Neural cell (in vitro differentiated cells): Measurements from ENCODE around the gene ZSCAN9. TPM values are rescaled to one million over a fixed set of nuclear protein-coding genes. Genes with fewer than 3 reads are reported as not detected.

Source experiments
- H2AFZ ChIP-seq: fragments of 200-600, 300-800 bp; sonication (generic), shearing (Covaris generic); 2 replicates; pipeline ENCODE4 v1.6.0; 2014; ENCODE audit warnings: low read depth, mild to moderate bottlenecking, antibody characterized with exemption, low read length, moderate library complexity
- H3F3A ChIP-seq: fragments of 200-600 bp; shearing (Covaris generic); 2 replicates; pipeline ENCODE4 v1.6.1; 2016; ENCODE audit warnings: mild to moderate bottlenecking, moderate library complexity, mixed read lengths, antibody characterized with exemption, low read length; ENCODE audit not compliant: insufficient read depth, poor library complexity, severe bottlenecking
- H3K27ac ChIP-seq: fragments of 200-600, 300-800 bp; sonication (generic), shearing (Covaris generic); 2 replicates; pipeline ENCODE4 v1.5.1; 2014; ENCODE audit warnings: mild to moderate bottlenecking, low read length, moderate library complexity
- H3K27me3 ChIP-seq: fragments of 300-800, 200-600 bp; sonication (generic), shearing (Covaris generic); 2 replicates; pipeline ENCODE4 v1.6.0; 2014; ENCODE audit warnings: mild to moderate bottlenecking, low read depth, low read length, moderate library complexity; ENCODE audit not compliant: insufficient read depth
- H3K36me3 ChIP-seq: fragments of 300-800, 200-600 bp; sonication (generic), shearing (Covaris generic); 2 replicates; pipeline ENCODE4 v1.5.1; 2014; ENCODE audit warnings: mild to moderate bottlenecking, antibody characterized with exemption, low read length, moderate library complexity; ENCODE audit not compliant: insufficient read depth
- H3K4me2 ChIP-seq: fragments of 300-800, 200-600 bp; sonication (generic), shearing (Covaris generic); 2 replicates; pipeline ENCODE4 v1.6.0; 2014; ENCODE audit warnings: mild to moderate bottlenecking, low read length
- H3K4me3 ChIP-seq: fragments of 300-800, 200-600 bp; sonication (generic), shearing (Covaris generic); 2 replicates; pipeline ENCODE4 v1.5.1; 2014; ENCODE audit warnings: mild to moderate bottlenecking, low read length, moderate library complexity
- H3K79me2 ChIP-seq: fragments of 200-600 bp; shearing (Covaris generic); replicated peaks from 2 replicates; pipeline ENCODE4 v1.6.0; 2014; ENCODE audit warnings: mild to moderate bottlenecking, low read length, moderate library complexity; ENCODE audit not compliant: insufficient read depth
- H3K9ac ChIP-seq: fragments of 300-800, 200-600 bp; sonication (generic), shearing (Covaris generic); 2 replicates; pipeline ENCODE4 v1.6.1; 2016; ENCODE audit warnings: mild to moderate bottlenecking, low read length, mixed read lengths
- H3K9me2 ChIP-seq: fragments of 200-600 bp; shearing (Covaris generic); 2 replicates; pipeline ENCODE4 v1.6.1; 2016; ENCODE audit warnings: mild to moderate bottlenecking, low read length, mixed read lengths; ENCODE audit not compliant: insufficient read depth
- H3K9me3 ChIP-seq: fragments of 200-600, 300-800 bp; sonication (generic), shearing (Covaris generic); 2 replicates; pipeline ENCODE4 v1.6.1; 2016; ENCODE audit warnings: mild to moderate bottlenecking, mixed run types, low read length, moderate library complexity, mixed read lengths
- H4K20me1 ChIP-seq: fragments of 200-600 bp; shearing (Covaris generic); 2 replicates; pipeline ENCODE4 v1.6.1; 2016; ENCODE audit warnings: mild to moderate bottlenecking, mixed run types; ENCODE audit not compliant: insufficient read depth
- CTCF ChIP-seq: fragments of 450-650 bp; IDR thresholded peaks from 2 replicates; pipeline ENCODE4 v1.5.1; 2014; ENCODE audit warnings: antibody characterized with exemption, mild to moderate bottlenecking, moderate library complexity; ENCODE audit not compliant: poor library complexity, severe bottlenecking
- EP300 ChIP-seq: fragments of 450-650 bp; conservative IDR thresholded peaks from 2 replicates; pipeline ENCODE4 v1.6.1; 2014; ENCODE audit warnings: antibody characterized with exemption, mild to moderate bottlenecking, moderate library complexity; ENCODE audit not compliant: poor library complexity, severe bottlenecking
- EZH2 ChIP-seq: fragments of 200-600, 300-800 bp; shearing (Covaris generic), sonication (generic); IDR thresholded peaks from 2 replicates; pipeline ENCODE4 v1.6.1; 2014; ENCODE audit warnings: antibody characterized with exemption, low read length, borderline replicate concordance, mild to moderate bottlenecking; ENCODE audit not compliant: insufficient read depth, poor library complexity, severe bottlenecking
- MXI1 ChIP-seq: fragments of 450-650 bp; conservative IDR thresholded peaks from 2 replicates; pipeline ENCODE4 v1.6.1; 2014; ENCODE audit warnings: antibody characterized with exemption, mild to moderate bottlenecking; ENCODE audit not compliant: poor library complexity, severe bottlenecking
- POLR2AphosphoS5 ChIP-seq: IDR thresholded peaks from 2 replicates; pipeline ENCODE4 v1.6.1; 2012
- RAD21 ChIP-seq: fragments of 450-650 bp; conservative IDR thresholded peaks from 2 replicates; pipeline ENCODE4 v1.6.1; 2014; ENCODE audit warnings: antibody characterized with exemption, mild to moderate bottlenecking, moderate library complexity
- REST ChIP-seq: IDR thresholded peaks from 2 replicates; pipeline ENCODE4 v1.6.1; 2012; ENCODE audit warnings: borderline replicate concordance
- SMC3 ChIP-seq: fragments of 450-650 bp; conservative IDR thresholded peaks from 2 replicates; pipeline ENCODE4 v1.6.1; 2014; ENCODE audit warnings: antibody characterized with exemption, mild to moderate bottlenecking, moderate library complexity; ENCODE audit not compliant: poor library complexity
- TAF1 ChIP-seq: IDR thresholded peaks from 2 replicates; pipeline ENCODE4 v1.6.1; 2012; ENCODE audit warnings: low read depth
- polyA plus RNA-seq: library from polyadenylated mRNA; depleted of rRNA; stranded (reverse); fragments of >200 nt; gene quantifications from 2 replicates; pipeline ENCODE4 v1.2.3, GENCODE V29; 2014

ZSCAN9 gene
- polyA plus RNA-seq, 1 donor from 2014 or later, result 102 TPM

- no peaks in the 10 kb centered on the region for H3K36me3 ChIP-seq
- no peak for TF ChIP-seq MXI1
- TF ChIP-seq TAF1, result no peak
- no peak for TF ChIP-seq SMC3
- TF ChIP-seq CTCF, result no peak
- no peak for TF ChIP-seq REST
- TF ChIP-seq EP300, result no peak
- TF ChIP-seq RAD21, result no peak
- TF ChIP-seq EZH2, result no peak
- TF ChIP-seq POLR2AphosphoS5, result no peak
- no peak overlapping the region for H3K9ac ChIP-seq
- H3K9me3 ChIP-seq, result no peaks in the 10 kb centered on the region
- no peak overlapping the region for H2AFZ ChIP-seq
- no peak overlapping the region for H3K4me2 ChIP-seq
- no peaks in the 10 kb centered on the region for H3F3A ChIP-seq
- H4K20me1 ChIP-seq, result no peaks in the 10 kb centered on the region
- H3K27me3 ChIP-seq, result peaks cover 6% of the 10 kb centered on the region
- H3K79me2 ChIP-seq, result no peaks in the 10 kb centered on the region
- H3K9me2 ChIP-seq, result no peaks in the 10 kb centered on the region
- H3K27ac ChIP-seq, result no peak overlapping the region
- no peak overlapping the region for H3K4me3 ChIP-seq
These were observed 25.1 kb upstream of the ZSCAN9 start for GRCh38 chr6:28200020-28200419.

GRCh38 chr6:28203201-28203600 lies 21.9 kb upstream of the ZSCAN9 start:
- Histone ChIP-seq H3K9me3 (no peaks in the 10 kb centered on the region), H3K27me3 (peaks cover 38% of the 10 kb centered on the region), H3K79me2 (no peaks in the 10 kb centered on the region), H3K4me3 (no peak overlapping the region), H3K4me2 (no peak overlapping the region), H3K36me3 (no peaks in the 10 kb centered on the region), H2AFZ (no peak overlapping the region), H3K9me2 (no peaks in the 10 kb centered on the region), H3F3A (no peaks in the 10 kb centered on the region), H4K20me1 (no peaks in the 10 kb centered on the region), H3K27ac (no peak overlapping the region), H3K9ac (no peak overlapping the region)
- TF ChIP-seq EZH2 (no peak), CTCF (no peak), SMC3 (no peak), RAD21 (no peak), TAF1 (no peak), REST (no peak), EP300 (no peak), MXI1 (no peak), POLR2AphosphoS5 (no peak)
